ENCODE data around the gene LMLN.
"Not testable (repeated sequence)": the region's sequence is repeated elsewhere in the genome, so short reads cannot be mapped to it uniquely, and the experiment has no call there.

Gene LMLN

GRCh38 chr3:197956626-197956988 is 3.4 kb upstream of the LMLN start:
- DNase-seq: no peak

GRCh38 chr3:197957790-197958133 is 2.3 kb upstream of the LMLN start:
- DNase-seq: no peak

GRCh38 chr3:197958346-197958745 is 1.7 kb upstream of the LMLN start:
- no peak for DNase-seq

- DNase-seq: not testable (repeated sequence)
Observed at GRCh38 chr3:197958848-197959247, 1.2 kb upstream of the LMLN start.

GRCh38 chr3:197959500-197959890 is 522 bp upstream of the LMLN start:
- DNase-seq: no peak

- DNase-seq: peak in 1 of 5 experiments; percentile 34
Observed at GRCh38 chr3:197960694-197961581, 921 bp downstream of the LMLN start.

GRCh38 chr3:197961582-197961945 is 1.5 kb downstream of the LMLN start:
- DNase-seq: peak in 1 of 5 experiments; percentile 29

GRCh38 chr3:197963019-197963637 is 3.1 kb downstream of the LMLN start:
- DNase-seq: no peak

GRCh38 chr3:197967337-197967989 is 7.4 kb downstream of the LMLN start:
- not testable (repeated sequence) for DNase-seq

GRCh38 chr3:197970588-197970987 is 10.6 kb downstream of the LMLN start:
- DNase-seq: no peak

GRCh38 chr3:197974016-197974415 is 14.0 kb downstream of the LMLN start:
- no peak for DNase-seq

- no peak for DNase-seq
Observed at GRCh38 chr3:197975311-197975710, 15.3 kb downstream of the LMLN start.

GRCh38 chr3:197983076-197983475 is 23.1 kb downstream of the LMLN start:
- DNase-seq: peak in 1 of 5 experiments; percentile 36

- no peak for DNase-seq
Observed at GRCh38 chr3:197989651-197990050, 29.6 kb downstream of the LMLN start.

GRCh38 chr3:197994736-197995135 is 34.7 kb downstream of the LMLN start:
- no peak for DNase-seq

- no peak for DNase-seq
Observed at GRCh38 chr3:197996855-197997254, 36.8 kb downstream of the LMLN start.

- no peak for DNase-seq
Observed at GRCh38 chr3:197997936-197998335, 37.9 kb downstream of the LMLN start.

GRCh38 chr3:198017090-198017489 is 57.1 kb downstream of the LMLN start:
- no peak for DNase-seq

GRCh38 chr3:198018416-198018815 is 58.4 kb downstream of the LMLN start:
- DNase-seq: no peak

GRCh38 chr3:198019115-198019514 is 59.1 kb downstream of the LMLN start:
- DNase-seq: no peak

- DNase-seq: no peak
Observed at GRCh38 chr3:198021320-198021719, 61.3 kb downstream of the LMLN start.

- no peak for DNase-seq
Observed at GRCh38 chr3:198022604-198023003, 62.6 kb downstream of the LMLN start.

- DNase-seq: no peak
Observed at GRCh38 chr3:198025644-198026043, 65.6 kb downstream of the LMLN start.

GRCh38 chr3:198026620-198027019 is 66.6 kb downstream of the LMLN start:
- no peak for DNase-seq

All from T-helper 2 cell (primary cell).